Effector memory CD8-positive, alpha-beta T cell (primary cell): ENCODE data around the gene CSNK2B.
A peak's percentile ranks its signal among the peaks of the same experiment; 100 is the strongest.

Source experiments
- ATAC-seq: fragments of 150-1000 bp; cut with Tn5 transposase; replicated peaks from 2 replicates; pipeline ENCODE4 v1.10.0; 2021; ENCODE audit warnings: mild to moderate bottlenecking, moderate library complexity
- DNase-seq, 3 experiments: peaks; one replicate each; pipeline ENCODE4 v3.0.0; 2021
- H3K27ac Mint-ChIP-seq, 2 donors: one replicate each; pipeline ENCODE4 v1.8.0; 2022; ENCODE audit warnings: mild to moderate bottlenecking in 2 of 2, mixed read lengths in 2 of 2, moderate library complexity in 2 of 2
- H3K27me3 Mint-ChIP-seq, 2 donors: one replicate each; pipeline ENCODE4 v1.8.0; 2022; ENCODE audit warnings: mixed read lengths in 2 of 2
- H3K36me3 Mint-ChIP-seq: one replicate; pipeline ENCODE4 v1.8.0; 2022; ENCODE audit warnings: mild to moderate bottlenecking, moderate library complexity, mixed read lengths; ENCODE audit not compliant: insufficient read depth
- H3K4me1 Mint-ChIP-seq, 2 donors: one replicate each; pipeline ENCODE4 v1.8.0; 2022; ENCODE audit warnings: low read depth in 2 of 2, mixed read lengths in 2 of 2
- H3K4me3 Mint-ChIP-seq, 2 donors: one replicate each; pipeline ENCODE4 v1.8.0; 2022; ENCODE audit warnings: mild to moderate bottlenecking in 2 of 2, mixed read lengths in 2 of 2, moderate library complexity in 2 of 2
- H3K9me3 Mint-ChIP-seq, 2 donors: one replicate each; pipeline ENCODE4 v1.8.0; 2022; ENCODE audit warnings: mixed read lengths in 2 of 2

CSNK2B gene

DNA sequence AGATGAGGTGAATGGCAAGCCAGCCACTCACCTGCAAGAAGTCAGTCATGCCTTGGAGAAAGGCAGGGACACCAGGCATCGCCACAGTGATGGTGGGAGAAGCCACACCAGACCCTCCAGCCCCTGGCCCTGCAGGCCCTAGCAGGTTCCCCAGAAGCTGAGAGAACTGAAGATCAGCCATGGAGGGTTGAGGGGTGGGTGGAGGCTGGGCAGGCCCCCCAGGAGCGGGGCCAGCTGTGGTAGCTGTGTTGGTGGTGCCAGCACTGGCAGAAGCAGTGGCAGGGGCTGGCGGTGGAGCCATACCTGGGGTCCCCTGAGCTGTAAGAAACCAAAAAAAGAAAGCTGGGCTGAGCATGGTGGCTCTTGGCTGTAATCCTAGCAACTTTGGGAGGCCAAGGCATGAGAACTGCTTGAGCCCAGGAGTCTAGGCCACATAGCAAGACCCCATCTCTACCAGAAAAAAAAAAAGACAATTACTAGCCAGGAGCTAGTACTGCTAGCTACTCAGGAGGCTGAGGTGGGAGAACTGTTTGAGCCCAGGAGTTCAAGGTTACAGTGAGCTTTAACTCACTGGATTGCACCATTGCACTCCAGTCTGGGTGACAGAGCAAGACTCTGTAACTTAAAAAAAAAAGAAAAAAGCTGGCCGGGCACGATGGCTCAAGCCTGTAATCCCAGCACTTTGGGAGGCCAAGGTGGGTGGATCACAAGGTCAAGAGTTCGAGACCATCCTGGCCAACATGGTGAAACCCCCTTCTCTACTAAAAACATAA, 22.9 kb upstream of the CSNK2B start:
- H3K36me3 Mint-ChIP-seq = peaks cover 80% of the 10 kb centered on the region
- no peak overlapping the region for H3K4me3 Mint-ChIP-seq
- H3K27ac Mint-ChIP-seq = no peak overlapping the region
- H3K4me1 Mint-ChIP-seq = peaks cover 3% of the 10 kb centered on the region in 2 donors
- H3K9me3 Mint-ChIP-seq = no peaks in the 10 kb centered on the region
- ATAC-seq (no peak), DNase-seq (no peak)
- no peaks in the 10 kb centered on the region for H3K27me3 Mint-ChIP-seq

GRCh38 chr6:31643818-31644454, 21.9 kb upstream of the CSNK2B start:
- Mint-ChIP-seq H3K36me3 (peaks cover 79% of the 10 kb centered on the region), H3K4me3 (no peak overlapping the region), H3K27me3 (no peaks in the 10 kb centered on the region), H3K27ac (no peak overlapping the region), H3K4me1 (peaks cover 3 to 6% of the 10 kb centered on the region in 2 donors), H3K9me3 (no peaks in the 10 kb centered on the region)
- DNase-seq (no peak), ATAC-seq (no peak)

GRCh38 chr6:31645325-31645724, 20.6 kb upstream of the CSNK2B start:
- no peak overlapping the region for H3K4me3 Mint-ChIP-seq
- peak overlapping the region; percentile 58 to 82 for H3K27ac Mint-ChIP-seq
- ATAC-seq (no peak), DNase-seq (no peak)
- no peaks in the 10 kb centered on the region for H3K9me3 Mint-ChIP-seq
- H3K36me3 Mint-ChIP-seq = peaks cover 82% of the 10 kb centered on the region
- peaks cover 4 to 11% of the 10 kb centered on the region in 2 donors for H3K4me1 Mint-ChIP-seq
- H3K27me3 Mint-ChIP-seq = no peaks in the 10 kb centered on the region

- DNase-seq (no peak), ATAC-seq (no peak)
- Mint-ChIP-seq H3K4me1 (peaks cover 27 to 35% of the 10 kb centered on the region in 2 donors), H3K4me3 (peak overlapping the region; percentile 89 to 97), H3K9me3 (no peaks in the 10 kb centered on the region), H3K36me3 (peaks cover 52% of the 10 kb centered on the region), H3K27ac (peak overlapping the region; percentile 98 to 99), H3K27me3 (no peaks in the 10 kb centered on the region)
Measured at GRCh38 chr6:31651602-31652191, 14.2 kb upstream of the CSNK2B start.

- peaks cover 41% of the 10 kb centered on the region for H3K36me3 Mint-ChIP-seq
- peak; percentile 73 for ATAC-seq
- H3K27me3 Mint-ChIP-seq = no peaks in the 10 kb centered on the region
- peak overlapping the region; percentile 89 to 97 for H3K4me3 Mint-ChIP-seq
- peak overlapping the region; percentile 98 to 99 for H3K27ac Mint-ChIP-seq
- H3K9me3 Mint-ChIP-seq = no peaks in the 10 kb centered on the region
- peaks cover 33 to 42% of the 10 kb centered on the region in 2 donors for H3K4me1 Mint-ChIP-seq
- DNase-seq = peak in 1 of 3 experiments; percentile 83
Measured at GRCh38 chr6:31652925-31653724, 12.8 kb upstream of the CSNK2B start.

- Mint-ChIP-seq H3K27ac (peak overlapping the region in 1 of 2 donors; percentile 49), H3K4me3 (no peak overlapping the region), H3K27me3 (no peaks in the 10 kb centered on the region), H3K4me1 (peaks cover 45 to 51% of the 10 kb centered on the region in 2 donors), H3K36me3 (peaks cover 33% of the 10 kb centered on the region), H3K9me3 (no peaks in the 10 kb centered on the region)
- ATAC-seq (no peak), DNase-seq (no peak)
Measured at GRCh38 chr6:31654574-31655348, 11.1 kb upstream of the CSNK2B start.

GRCh38 chr6:31655349-31656237, 10.3 kb upstream of the CSNK2B start, which contains the start of gene APOM:
Gene APOM, plus strand, starts transcription at chr6:31655894. Its CDS starts 73 bp downstream, at chr6:31655967.
- Mint-ChIP-seq H3K4me3 (peak within 1 kb of the TSS in 1 of 2 donors; percentile 20), H3K27me3 (no peaks in the 10 kb centered on the region), H3K36me3 (peaks cover 32% of the 10 kb centered on the region), H3K27ac (peak within 1 kb of the TSS; percentile 49 to 85), H3K4me1 (peaks cover 50 to 55% of the 10 kb centered on the region in 2 donors), H3K9me3 (no peaks in the 10 kb centered on the region)
- DNase-seq (no peak), ATAC-seq (no peak)

DNA sequence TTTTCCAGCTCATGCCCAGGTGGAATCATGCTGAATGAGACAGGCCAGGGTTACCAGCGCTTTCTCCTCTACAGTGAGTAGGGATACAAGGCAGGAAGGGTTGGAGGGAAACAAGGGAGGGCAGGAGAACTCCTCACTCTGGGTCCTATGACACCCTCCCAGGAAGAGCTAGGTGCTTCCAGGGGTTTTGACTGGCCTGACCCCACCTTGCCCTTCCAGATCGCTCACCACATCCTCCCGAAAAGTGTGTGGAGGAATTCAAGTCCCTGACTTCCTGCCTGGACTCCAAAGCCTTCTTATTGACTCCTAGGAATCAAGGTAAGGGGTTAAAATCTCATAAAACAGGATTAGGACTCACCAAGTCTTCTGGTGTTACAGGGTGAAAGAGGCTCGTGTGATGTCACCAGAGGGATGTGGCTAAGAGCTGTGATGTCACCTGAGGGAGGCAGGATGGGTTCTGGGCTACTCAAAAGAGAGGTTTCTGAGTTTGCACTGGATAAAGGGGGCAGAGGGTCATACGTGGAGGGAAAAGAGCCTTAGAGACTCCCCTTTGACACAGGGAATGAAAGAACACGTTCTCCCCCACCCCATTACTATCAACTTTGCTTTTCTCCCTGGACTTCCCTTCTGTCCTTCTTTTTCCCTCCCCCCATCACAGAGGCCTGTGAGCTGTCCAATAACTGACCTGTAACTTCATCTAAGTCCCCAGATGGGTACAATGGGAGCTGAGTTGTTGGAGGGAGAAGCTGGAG, 8.3 kb upstream of the CSNK2B start:
- no peaks in the 10 kb centered on the region for H3K27me3 Mint-ChIP-seq
- no peaks in the 10 kb centered on the region for H3K9me3 Mint-ChIP-seq
- ATAC-seq (no peak), DNase-seq (peak in 1 of 3 experiments; percentile 31)
- H3K4me1 Mint-ChIP-seq = peaks cover 48 to 50% of the 10 kb centered on the region in 2 donors
- peak overlapping the region; percentile 1 to 85 for H3K27ac Mint-ChIP-seq
- peak overlapping the region; percentile 87 to 97 for H3K4me3 Mint-ChIP-seq
- peaks cover 20% of the 10 kb centered on the region for H3K36me3 Mint-ChIP-seq

DNA sequence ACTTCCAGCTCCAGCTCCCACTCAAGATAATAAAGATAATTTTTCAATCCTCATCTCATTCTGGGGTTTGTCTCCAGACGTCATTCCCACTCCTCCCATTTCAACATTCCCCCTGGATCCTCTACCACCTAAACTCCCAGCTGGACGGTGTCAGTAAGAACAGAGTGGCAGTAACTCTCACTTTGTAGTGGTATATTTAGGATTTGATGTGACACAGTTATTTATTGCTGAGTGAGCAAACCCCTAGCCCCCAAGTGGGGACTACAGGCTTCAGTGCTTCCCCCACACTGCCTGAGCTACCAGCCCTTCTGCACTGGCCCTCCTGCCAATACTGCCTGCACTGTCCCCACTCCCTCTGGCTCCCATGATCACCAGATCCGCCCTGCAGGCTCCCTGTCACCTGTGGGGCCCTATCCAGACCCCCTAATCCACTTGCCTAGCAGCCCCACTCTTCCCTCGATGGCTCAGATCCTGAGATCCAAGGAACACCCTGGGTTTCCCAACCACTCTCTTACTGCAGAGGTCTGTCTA, 7.7 kb upstream of the CSNK2B start:
- Mint-ChIP-seq H3K4me3 (peak overlapping the region; percentile 87 to 97), H3K27ac (peak overlapping the region; percentile 64 to 85), H3K4me1 (peaks cover 48 to 49% of the 10 kb centered on the region in 2 donors), H3K9me3 (no peaks in the 10 kb centered on the region), H3K27me3 (no peaks in the 10 kb centered on the region), H3K36me3 (peaks cover 19% of the 10 kb centered on the region)
- DNase-seq (no peak), ATAC-seq (no peak)

- peaks cover 54 to 58% of the 10 kb centered on the region in 2 donors for H3K4me1 Mint-ChIP-seq
- no peaks in the 10 kb centered on the region for H3K9me3 Mint-ChIP-seq
- peak overlapping the region; percentile 87 to 97 for H3K4me3 Mint-ChIP-seq
- H3K27me3 Mint-ChIP-seq = no peaks in the 10 kb centered on the region
- DNase-seq (no peak), ATAC-seq (no peak)
- H3K36me3 Mint-ChIP-seq = peaks cover 24% of the 10 kb centered on the region
- peak overlapping the region; percentile 86 to 88 for H3K27ac Mint-ChIP-seq
Measured at GRCh38 chr6:31658983-31659648, 6.8 kb upstream of the CSNK2B start.
